Motor neuron (in vitro differentiated cells): ENCODE data around the gene ZCRB1. TPM values are rescaled to one million over a fixed set of nuclear protein-coding genes. Genes with fewer than 3 reads are reported as not detected.
A peak's percentile ranks its signal among the peaks of the same experiment; 100 is the strongest.
"Not testable (repeated sequence)": the region's sequence is repeated elsewhere in the genome, so short reads cannot be mapped to it uniquely, and the experiment has no call there.

Experiments
- ATAC-seq, 8 experiments: fragments of 200-7000 bp; cut with Tn5 transposase; replicated peaks in 6 of 8; 2 replicates each; pipeline ENCODE4 v1.8.0; 2021; ENCODE audit warnings: mild to moderate bottlenecking in 8 of 8, moderate library complexity in 8 of 8
- H3K27ac ChIP-seq, 2 donors: fragments of 250-450 bp; sonication (Bioruptor Pico); 2 replicates each; pipeline ENCODE4 v1.9.0; 2021; ENCODE audit warnings: antibody characterized with exemption in 2 of 2, mild to moderate bottlenecking in 2 of 2, moderate library complexity in 1 of 2
- H3K4me1 ChIP-seq, 2 donors: fragments of 250-450 bp; sonication (Bioruptor Pico); replicated peaks in 1 of 2; 2 replicates each; pipeline ENCODE4 v1.6.1; 2021; ENCODE audit warnings: antibody characterized with exemption in 2 of 2, mild to moderate bottlenecking in 2 of 2, moderate library complexity in 1 of 2
- H3K4me3 ChIP-seq, 5 donors: fragments of 250-450 bp; sonication (Bioruptor Pico); 2 replicates each; pipeline ENCODE4 v1.9.0; 2021; ENCODE audit warnings: antibody characterized with exemption in 5 of 5, mild to moderate bottlenecking in 5 of 5, moderate library complexity in 4 of 5
- WGBS, 10 experiments: fragments of 450-650 bp; shearing (Covaris generic); methylation state at CpG; one replicate each; pipeline ENCODE4 v1.0.0; 2022; 5-methylcytosine and 5-hydroxymethylcytosine counted together
- in situ Hi-C, 9 experiments: fragments of 400-800 bp; cut with MboI; loops; one replicate each; pipeline ENCODE4 v1.15.0; 2021; ENCODE audit warnings: low sequenced_read_pairs in 9 of 9, low pct_unique_long_range_greater_than_20kb in 2 of 9; ENCODE audit not compliant: unreplicated experiment in 9 of 9
- total RNA-seq, 8 experiments: library from RNA; unstranded; fragments of 300-600 nt; gene quantifications; 2 replicates each; pipeline versions ENCODE4 v1.2.3 to v1.2.4, GENCODE V29; 2022

ZCRB1 gene, protein sequence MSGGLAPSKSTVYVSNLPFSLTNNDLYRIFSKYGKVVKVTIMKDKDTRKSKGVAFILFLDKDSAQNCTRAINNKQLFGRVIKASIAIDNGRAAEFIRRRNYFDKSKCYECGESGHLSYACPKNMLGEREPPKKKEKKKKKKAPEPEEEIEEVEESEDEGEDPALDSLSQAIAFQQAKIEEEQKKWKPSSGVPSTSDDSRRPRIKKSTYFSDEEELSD
- 10 to 100 TPM; 34.1 to 70.0 (median 44.1) TPM for total RNA-seq

DNA sequence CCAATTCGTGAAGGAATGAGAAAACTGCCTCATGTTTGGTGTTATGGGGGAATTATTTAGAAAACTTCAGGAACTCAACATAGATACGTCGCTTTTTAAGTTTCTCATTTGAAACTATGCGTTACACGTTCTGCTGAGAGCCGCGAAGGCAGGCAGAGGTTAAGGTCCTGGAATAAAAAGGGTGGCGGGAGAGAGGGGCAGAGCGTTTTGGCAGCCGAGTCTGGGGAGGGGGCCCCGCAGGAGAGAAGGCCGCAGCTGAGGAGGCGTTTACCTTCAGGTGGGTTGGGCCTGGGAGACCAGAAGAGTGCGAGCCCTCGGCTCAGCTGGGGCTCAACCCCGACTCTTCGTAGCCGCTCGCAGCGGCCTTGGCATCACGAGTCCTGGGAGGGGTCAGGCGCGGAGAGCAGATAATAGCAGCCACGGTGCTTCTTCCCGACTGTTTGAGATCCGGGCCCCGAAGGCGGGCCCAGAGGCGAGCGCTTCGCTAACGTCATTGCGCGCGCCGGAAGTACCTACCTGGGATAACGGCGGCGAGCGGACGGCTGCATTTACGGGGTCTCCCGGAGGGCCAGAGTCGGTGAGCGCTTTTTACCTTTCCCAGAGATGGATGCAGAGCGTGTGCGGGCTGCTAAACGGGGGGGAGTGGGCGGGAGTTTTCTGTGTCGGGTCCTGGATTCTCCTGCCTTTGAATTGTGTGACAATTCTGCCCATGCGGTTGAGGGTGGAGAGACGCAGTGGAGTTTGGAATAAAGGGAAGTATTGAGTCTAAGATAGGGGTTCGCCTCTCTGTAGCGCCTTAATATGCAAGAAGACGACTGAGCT is at the start of gene ZCRB1, which contains the start of gene PPHLN1:
Gene ZCRB1 (minus strand): TSS at position 442 of the 822 bp plus-strand sequence. CDS start 1,992 bp downstream, outside the sequence.
Gene PPHLN1 (plus strand): TSS at position 515 of the 822 bp plus-strand sequence. CDS start 9,736 bp downstream, outside the sequence.
- in situ Hi-C loops: loop anchor here in 7 of 9 experiments (25.0 kb wide), 2 partner anchors 189 to 1064 kb away; partner anchors contain the start of gene GXYLT1 (in 7 of the 7)
- 0 to 6% (median 0%) methylated on average over 2 to 19 of the region's 55 CpGs for whole genome bisulfite sequencing, 10 experiments

DNA sequence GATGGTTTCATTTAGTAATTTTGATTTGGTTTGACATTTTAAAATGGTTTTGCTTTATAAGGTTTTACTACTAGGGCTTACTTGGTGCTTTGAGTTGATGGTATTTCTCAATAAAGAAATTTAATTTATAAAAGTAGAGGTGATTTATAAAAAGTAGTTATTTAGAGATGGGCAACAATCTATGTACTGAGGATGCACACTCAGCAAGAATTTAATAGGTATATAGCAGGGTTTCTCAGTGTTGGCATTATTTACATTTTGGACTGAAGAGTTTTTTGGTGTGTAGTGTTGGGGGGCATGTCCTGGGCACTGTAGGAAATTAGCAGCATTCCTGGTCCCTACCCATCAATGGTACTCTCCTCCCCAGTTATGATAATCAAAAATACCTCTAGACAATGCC is 47.8 kb upstream of the ZCRB1 start:
- Histone ChIP-seq H3K4me1 (no peaks in the 10 kb centered on the region), H3K27ac (no peak overlapping the region), H3K4me3 (no peak overlapping the region)
- ATAC-seq: no peak
- in situ Hi-C loops: no loop called here

More for the DNA sequence above, at the start of gene ZCRB1, which contains the start of gene PPHLN1:
- Histone ChIP-seq H3K4me1 (peaks cover 8 to 17% of the 10 kb centered on the region in 2 donors), H3K27ac (peak within 1 kb of the TSS; percentile 53 to 87), H3K4me3 (peak within 1 kb of the TSS; percentile 56 to 98 (median 79))
- ATAC-seq: peak; percentile 92 to 99 (median 96)

DNA sequence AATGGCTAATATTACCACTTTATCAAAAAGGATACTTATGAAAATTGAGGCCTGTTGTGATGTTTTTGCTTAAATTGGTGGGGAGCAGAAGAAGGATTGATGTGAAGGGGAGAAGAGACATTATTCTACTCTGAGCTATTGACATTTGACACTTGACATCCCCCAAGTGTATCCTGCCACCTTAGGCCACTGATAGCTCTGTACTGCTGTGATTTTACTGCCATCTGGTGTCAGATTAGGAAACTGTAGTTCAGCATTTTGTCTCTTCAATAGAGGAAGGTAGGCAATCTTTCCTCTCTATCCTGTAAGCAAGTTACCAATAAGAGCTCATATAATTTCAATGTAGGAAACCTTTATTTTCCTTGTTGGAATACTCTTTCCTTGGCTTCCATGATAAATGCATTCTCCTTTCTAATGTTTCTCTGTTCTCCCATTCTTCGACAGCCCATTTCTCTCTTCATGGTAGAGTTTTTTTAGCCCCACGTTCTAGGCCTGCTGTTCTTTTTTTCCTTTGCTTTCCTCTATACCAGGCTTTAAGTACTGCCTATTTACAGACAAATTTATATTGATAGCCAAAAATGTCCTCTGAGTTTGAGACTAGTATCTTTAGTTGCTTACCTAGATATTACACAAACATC is 46.4 kb upstream of the ZCRB1 start:
- H3K4me3 ChIP-seq: no peak overlapping the region
- WGBS, 10 experiments: 56 to 100% (median 98%) methylated on average over 1 to 2 of the region's 2 CpGs
- ATAC-seq: peak in 7 of 8 experiments; percentile 34 to 82 (median 49)
- H3K27ac ChIP-seq: no peak overlapping the region
- no peaks in the 10 kb centered on the region for H3K4me1 ChIP-seq
- in situ Hi-C loops: no loop called here

DNA sequence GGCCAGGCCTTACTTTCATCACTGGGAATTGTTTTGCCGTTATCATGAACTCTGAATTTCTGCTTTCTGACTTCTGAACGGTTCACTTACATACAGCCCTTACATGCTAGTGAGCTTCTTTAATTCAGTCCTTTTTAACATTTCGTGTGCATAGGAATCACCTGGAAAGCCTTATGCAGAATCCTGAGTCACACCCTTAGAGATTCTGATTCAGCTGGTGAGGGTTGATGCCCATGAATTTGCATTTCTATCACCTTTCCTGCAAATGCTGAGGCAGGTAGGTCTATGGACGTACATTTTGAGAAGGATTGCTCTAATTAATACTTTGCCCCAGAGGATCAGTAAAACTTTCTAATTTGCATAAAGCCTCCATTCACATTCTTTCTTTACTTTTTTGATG is 44.1 kb upstream of the ZCRB1 start:
- Histone ChIP-seq H3K27ac (no peak overlapping the region), H3K4me3 (no peak overlapping the region), H3K4me1 (no peaks in the 10 kb centered on the region)
- ATAC-seq: no peak
- WGBS, 10 experiments: 41 to 84% (median 61%) methylated on average over 2 to 4 of the region's 4 CpGs
- in situ Hi-C loops: no loop called here

DNA sequence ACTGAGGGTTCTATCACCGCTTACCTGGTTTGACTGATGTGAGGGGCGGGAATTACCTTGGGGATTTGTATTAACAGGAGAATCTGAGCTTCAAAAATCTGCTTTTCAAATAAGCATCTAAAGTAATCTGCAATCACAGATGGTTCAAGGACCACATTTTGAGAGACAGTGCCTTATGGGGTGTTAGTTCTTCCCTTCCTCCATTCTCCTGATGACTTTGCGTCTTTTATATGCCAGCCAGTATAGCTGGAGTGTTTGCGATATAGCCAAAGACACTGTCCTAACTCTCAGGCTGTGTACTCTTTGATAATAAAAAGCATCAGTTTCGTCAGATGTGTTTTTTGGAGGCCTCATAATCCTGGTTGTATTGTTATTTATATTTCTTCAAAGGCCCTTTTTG is 39.6 kb upstream of the ZCRB1 start:
- no peak overlapping the region for H3K27ac ChIP-seq
- ATAC-seq: no peak
- 96 to 100% (median 97%) methylated on average over 2 to 5 of the region's 5 CpGs; no CpG with 5 or more reads in 4 of the 10 experiments for WGBS, 10 experiments
- in situ Hi-C loops: no loop called here
- H3K4me1 ChIP-seq: no peaks in the 10 kb centered on the region
- no peak overlapping the region for H3K4me3 ChIP-seq

DNA sequence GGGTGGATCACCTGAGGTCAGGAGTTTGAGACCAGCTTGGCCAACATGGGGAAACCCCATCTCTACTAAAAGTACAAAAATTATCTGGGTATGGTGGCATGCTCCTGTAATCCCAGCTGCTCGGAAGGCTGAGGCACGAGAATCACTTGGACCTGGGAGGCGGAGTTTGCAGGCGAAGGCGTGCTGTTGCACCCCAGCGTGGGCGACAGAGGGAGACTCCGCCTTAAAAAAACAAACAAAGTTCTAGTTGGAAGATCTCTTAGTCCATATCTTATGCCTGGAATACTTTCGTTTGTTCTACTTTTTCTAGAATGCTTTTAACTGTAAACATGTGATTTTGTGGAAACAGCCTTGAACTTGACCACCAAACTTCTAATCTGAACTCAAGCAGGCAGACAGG is 38.8 kb upstream of the ZCRB1 start:
- Histone ChIP-seq H3K27ac (no peak overlapping the region), H3K4me1 (no peaks in the 10 kb centered on the region), H3K4me3 (no peak overlapping the region)
- in situ Hi-C loops: no loop called here
- WGBS, 10 experiments: 0 to 74% (median 57%) methylated on average over 1 to 7 of the region's 9 CpGs; no CpG with 5 or more reads in 2 of the 10 experiments
- ATAC-seq: no peak

DNA sequence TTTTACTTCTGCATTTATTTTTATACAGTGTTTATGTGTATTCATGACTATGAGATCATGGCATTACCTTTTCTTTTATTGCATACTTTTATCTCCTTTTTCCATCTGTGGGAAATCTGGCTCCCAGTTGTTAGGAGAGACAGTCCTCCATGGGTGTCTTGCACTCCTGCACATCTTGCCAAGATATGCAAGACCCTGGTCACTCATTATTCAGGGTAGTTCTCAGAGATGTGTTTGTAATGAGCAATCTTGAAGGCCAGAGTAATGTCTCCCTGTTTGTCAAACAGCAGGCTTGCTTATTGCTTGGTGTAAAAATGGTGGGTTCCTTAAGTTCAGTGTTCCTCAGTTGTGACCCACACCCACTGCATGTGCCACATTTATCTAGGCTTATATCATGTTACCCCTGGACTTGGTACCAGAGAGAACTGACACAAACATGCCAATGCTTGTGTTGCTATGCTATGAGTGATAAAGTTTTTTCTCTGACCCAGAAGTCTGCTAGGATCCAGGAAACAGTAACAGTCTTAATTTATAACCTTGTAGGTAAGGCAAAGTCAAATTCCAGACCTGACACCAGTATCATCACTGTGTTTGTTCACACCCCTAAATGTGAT is 36.9 kb upstream of the ZCRB1 start:
- peak in 3 of 8 experiments; percentile 26 to 74 (median 44) for ATAC-seq
- no peak overlapping the region for H3K4me3 ChIP-seq
- no peak overlapping the region for H3K27ac ChIP-seq
- in situ Hi-C loops: no loop called here
- H3K4me1 ChIP-seq: no peaks in the 10 kb centered on the region

DNA sequence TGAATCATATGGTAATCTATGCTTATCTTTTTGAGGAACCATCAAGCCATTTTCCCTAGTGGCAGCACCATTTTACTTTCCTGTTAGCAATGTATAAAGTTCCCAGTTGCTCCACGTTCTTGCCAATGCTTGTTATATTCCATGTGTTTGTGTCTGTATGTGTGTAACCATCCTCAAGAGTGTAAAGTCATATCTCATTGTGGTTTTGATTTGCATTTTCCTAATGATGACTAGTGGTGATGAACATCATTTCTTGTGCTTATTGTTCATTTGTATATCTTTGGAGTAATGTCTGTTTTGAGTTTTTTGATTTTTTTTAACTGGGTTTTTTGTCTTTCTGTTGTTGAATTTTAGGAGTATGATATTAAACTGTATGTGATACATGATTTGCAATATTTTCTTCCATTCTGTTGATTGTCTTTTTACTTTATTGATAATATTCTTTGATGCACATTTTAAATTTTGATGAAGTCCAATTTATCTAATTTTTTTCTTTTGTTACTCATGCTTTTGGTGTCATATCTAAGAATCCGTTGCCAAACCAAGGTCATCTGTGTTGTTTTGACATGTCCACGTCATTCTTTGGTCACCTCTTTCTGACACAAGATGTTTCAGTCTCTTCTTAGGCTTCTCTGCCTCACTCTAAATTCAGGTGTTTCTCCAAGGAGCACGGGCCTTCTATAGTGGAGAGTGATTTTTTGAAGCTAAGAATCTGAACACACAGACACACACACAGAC is 36.2 kb upstream of the ZCRB1 start:
- 63 to 100% (median 93%) methylated on average over 3 to 4 of the region's 4 CpGs for WGBS, 10 experiments
- in situ Hi-C loops: no loop called here
- Histone ChIP-seq H3K4me1 (no peaks in the 10 kb centered on the region), H3K27ac (no peak overlapping the region), H3K4me3 (no peak overlapping the region)
- ATAC-seq: no peak

DNA sequence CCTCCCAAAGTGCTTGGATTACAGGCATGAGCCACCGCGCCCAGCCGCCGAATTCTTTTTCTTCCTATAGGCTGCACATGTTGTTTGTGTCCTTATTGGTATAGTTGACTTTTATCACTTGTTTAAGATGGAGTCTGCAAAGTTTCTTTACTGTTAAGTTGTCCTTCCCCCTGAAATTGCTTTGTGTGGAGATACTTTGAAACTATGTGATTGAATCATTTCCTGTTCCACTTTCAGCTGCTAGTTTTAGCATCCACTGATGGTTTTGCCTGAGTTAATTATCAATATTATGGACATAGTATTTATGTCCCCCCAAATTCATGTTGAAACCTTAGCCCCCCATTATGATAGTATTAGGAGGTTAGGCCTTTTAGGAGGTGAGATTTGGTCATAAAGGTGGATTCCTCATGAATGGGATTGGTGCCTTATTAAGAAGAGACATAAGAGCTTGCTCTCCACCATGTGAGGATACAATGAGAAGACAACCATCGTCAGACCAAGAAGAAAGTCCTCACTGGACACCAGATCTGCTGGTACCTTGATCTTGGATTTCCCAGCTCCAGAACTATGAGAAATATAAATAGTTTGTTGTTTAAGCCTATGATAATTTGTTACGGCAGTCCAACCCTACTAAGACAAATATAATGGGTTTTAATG is 35.0 kb upstream of the ZCRB1 start:
- Histone ChIP-seq H3K4me1 (no peaks in the 10 kb centered on the region), H3K27ac (no peak overlapping the region), H3K4me3 (no peak overlapping the region)
- WGBS, 10 experiments: 83 to 100% (median 100%) methylated on average over 1 to 5 of the region's 6 CpGs; no CpG with 5 or more reads in 3 of the 10 experiments
- ATAC-seq: no peak
- in situ Hi-C loops: no loop called here

DNA sequence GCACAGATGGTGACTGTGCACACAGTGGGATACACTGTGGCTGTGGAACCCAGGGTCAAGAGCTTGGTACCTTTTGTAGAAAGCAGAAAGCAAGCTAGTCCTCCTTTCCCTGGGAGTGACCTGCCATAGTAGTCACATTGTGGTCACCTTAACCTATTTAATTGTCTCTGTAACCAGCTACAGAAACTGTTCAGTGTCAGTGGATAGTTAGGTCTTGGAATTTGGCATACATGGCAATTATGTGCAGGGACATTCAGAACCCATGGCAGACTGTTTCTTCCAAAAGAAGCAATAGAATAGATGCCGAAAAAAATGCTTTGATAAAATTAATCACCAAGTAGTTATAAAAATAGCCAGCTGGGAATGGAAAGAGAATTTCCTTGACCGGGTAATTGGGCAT is 30.4 kb upstream of the ZCRB1 start:
- Histone ChIP-seq H3K4me1 (no peaks in the 10 kb centered on the region), H3K4me3 (no peak overlapping the region), H3K27ac (no peak overlapping the region)
- no peak for ATAC-seq
- in situ Hi-C loops: no loop called here
- 50 to 100% (median 95%) methylated on average over 1 to 2 of the region's 2 CpGs for WGBS, 10 experiments

DNA sequence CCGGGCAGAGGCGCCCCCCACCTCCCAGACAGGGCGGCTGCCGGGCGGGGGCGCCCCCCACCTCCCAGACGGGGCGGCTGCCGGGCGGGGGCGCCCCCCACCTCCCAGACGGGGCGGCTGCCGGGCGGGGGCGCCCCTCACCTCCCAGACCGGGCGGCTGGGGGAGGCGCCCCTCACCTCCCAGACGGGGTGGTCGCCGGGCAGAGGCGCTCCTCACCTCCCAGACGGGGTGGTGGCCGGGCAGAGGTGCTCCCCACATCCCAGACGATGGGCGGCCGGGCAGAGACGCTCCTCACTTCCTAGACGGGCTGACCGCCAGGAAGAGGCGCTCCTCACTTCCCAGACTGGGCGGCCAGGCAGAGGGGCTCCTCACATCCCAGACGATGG is 24.1 kb upstream of the ZCRB1 start:
- in situ Hi-C loops: not testable (repeated sequence)

More for the DNA sequence above, 24.1 kb upstream of the ZCRB1 start:
- ATAC-seq, H3K27ac ChIP-seq, H3K4me3 ChIP-seq, H3K4me1 ChIP-seq: not testable (repeated sequence)
- WGBS, 10 experiments: no CpG with 5 or more reads among the region's 34 CpGs
